DMS 273 (cell line): Measurements from ENCODE around the gene SBF2.
"Not testable (repeated sequence)": the region's sequence is repeated elsewhere in the genome, so short reads cannot be mapped to it uniquely, and the experiment has no call there.

ENCODE experiments used
- DNase-seq: peaks from one replicate; lab custom pipeline; 2025; ENCODE audit not compliant: unreplicated experiment; lab: John Stamatoyannopoulos, UW

SBF2 gene

DNA sequence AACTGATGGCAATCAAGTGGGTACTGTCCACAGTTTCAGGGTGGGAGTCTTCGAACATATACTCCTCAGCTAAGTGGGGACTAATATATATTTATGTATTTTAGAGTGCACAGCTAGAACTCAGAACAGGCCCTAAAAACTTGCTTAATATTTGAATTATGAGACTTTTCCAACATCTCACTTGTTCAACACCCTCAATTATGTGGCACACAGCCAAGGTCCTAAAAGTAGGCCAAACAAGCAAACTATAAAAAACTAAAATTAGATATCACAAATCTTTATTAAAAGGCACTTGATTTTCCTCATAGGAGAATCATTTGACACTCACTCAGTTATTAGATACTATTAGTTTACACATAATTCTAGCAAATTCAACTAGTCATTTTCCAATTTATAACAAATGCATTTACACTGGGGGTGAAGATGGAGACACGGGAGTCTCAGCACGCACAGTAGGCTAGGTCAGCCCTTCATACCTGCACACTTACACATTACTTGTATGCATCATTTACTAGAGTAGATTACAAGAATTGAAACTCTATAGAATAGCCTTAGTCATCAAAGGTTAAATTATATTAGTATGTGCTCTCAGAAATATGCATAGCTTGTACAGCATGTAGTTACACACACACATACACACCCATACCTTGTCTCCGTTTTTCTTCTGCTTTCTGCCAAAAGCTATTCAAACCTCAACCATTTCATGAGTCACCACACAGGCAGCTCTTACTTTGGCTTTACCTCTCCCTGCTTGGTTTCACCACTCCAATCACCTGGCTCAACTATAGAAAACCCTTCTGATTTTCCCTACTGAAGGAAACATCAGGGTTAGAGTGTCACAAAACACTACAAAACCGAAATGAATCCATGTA is 171.5 kb downstream of the SBF2 start:
- no peak for DNase-seq

DNA sequence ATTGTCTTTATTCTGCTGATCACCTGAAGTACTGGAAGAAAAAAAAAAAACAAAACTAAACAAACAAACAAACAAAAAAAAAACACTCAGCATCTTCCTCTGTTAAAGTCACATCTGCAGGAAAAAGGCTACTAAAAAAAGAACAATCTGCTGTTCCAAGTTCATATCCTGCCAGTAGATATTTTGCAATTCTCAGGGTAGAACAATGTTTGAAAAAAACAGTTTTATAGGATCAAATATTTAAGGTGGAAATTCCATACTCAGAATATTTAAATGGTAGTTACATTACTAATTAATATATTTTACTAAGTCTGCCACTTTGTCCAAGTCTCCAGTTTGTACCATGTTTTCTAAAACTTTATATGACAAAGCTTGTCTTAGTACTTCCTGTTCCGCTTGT is 175.2 kb downstream of the SBF2 start:
- no peak for DNase-seq

- DNase-seq, result no peak
These were observed 176.2 kb downstream of the SBF2 start for GRCh38 chr11:10117709-10118351.

- DNase-seq, result no peak
These were observed 177.4 kb downstream of the SBF2 start for GRCh38 chr11:10116588-10116987.

DNA sequence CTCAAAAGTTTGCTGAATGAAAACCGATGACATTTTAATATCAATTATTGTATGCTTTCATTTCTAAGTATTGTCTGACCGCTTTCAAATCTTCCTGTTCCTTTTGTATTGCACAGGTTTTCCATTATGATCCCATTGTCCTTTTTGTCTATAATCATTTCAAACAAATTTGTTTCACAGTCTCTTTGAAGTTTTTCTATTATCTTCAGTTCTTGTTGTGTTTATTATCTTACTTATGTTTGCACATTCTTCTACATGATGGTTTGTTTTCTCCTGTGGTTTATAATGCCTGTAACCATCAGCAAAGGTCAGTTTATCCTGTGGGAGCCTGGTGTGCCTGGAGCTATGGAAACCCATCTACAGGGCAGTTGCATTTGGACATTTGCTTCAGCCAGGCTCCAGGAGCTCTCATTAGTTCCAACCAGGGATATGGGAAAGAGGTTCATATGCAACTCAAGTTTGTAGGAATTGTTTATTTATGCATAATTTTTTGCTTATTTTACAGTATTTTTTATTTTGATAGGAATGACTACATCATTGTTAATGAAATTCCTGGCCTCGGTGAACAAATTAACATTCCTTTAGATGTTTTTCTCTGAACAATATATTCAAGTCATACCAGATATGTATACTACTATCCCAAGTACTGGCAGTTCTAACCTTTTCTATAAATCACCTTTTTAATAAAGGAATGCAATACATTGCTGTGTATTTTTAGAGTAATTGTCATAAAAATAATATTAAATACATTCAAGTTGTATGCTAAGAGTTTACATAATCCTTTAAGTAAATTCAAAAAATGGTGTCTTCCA is 179.2 kb downstream of the SBF2 start:
- DNase-seq, result no peak

- DNase-seq, result no peak
These were observed 180.2 kb downstream of the SBF2 start for GRCh38 chr11:10113852-10114251.

- DNase-seq, result no peak
These were observed 184.2 kb downstream of the SBF2 start for GRCh38 chr11:10109806-10110205.

DNA sequence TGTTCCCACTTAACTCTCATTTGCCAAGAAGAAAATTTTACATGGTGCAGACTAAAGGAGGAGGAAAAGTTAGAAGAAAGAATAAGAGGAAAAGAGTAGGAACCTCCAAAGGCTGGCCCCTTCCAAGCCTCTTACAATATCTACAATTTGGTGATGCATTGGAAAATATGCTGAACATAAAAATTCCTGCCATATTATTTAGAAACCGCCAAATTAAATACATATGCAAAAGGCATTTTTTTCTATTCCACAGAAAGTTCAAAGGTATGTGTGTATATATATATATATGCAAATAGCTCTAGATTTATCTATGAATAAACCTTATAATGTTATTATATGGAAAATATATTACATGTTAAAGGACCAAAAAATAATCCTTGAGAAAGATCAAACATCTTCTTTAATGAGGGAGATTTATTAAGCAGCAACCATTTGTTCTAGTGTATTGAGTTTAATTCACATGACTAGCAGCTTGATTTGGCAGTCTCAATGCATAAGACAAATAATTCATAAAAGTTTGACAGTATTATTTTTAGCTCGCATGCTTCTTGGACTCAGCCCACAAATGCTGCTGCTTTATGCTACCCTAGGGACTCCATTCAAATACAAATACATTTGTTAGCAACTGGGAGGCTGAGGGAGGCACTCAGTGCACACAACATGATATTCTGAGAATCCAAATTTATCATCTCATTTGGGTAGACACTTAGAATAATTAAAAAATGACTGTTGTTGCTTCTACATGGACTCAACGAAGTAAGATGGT is 184.9 kb downstream of the SBF2 start:
- peak; percentile 10 for DNase-seq

GRCh38 chr11:10107497-10107896 is 186.5 kb downstream of the SBF2 start:
- DNase-seq, result no peak

DNA sequence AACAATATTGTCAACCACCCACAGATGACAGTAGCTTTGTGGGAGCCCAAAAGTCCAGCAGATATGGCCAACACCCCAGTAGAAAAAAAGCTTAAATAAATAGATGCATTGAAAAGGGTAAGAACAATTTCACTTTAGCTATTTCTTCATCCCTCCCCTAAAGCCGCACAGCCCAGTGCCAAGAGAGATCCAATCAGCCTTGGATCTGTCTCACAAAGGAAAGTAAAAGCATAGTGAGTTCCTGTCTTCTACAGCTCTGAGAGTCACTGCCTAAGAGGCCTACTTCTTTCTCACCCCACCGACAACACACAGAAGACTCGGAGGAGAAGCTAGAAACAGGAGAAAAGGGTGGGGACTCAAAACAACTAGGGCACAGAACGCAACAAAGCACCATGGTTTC is 196.4 kb downstream of the SBF2 start:
- no peak for DNase-seq

- no peak for DNase-seq
These were observed 197.0 kb downstream of the SBF2 start for GRCh38 chr11:10096987-10097386.

DNA sequence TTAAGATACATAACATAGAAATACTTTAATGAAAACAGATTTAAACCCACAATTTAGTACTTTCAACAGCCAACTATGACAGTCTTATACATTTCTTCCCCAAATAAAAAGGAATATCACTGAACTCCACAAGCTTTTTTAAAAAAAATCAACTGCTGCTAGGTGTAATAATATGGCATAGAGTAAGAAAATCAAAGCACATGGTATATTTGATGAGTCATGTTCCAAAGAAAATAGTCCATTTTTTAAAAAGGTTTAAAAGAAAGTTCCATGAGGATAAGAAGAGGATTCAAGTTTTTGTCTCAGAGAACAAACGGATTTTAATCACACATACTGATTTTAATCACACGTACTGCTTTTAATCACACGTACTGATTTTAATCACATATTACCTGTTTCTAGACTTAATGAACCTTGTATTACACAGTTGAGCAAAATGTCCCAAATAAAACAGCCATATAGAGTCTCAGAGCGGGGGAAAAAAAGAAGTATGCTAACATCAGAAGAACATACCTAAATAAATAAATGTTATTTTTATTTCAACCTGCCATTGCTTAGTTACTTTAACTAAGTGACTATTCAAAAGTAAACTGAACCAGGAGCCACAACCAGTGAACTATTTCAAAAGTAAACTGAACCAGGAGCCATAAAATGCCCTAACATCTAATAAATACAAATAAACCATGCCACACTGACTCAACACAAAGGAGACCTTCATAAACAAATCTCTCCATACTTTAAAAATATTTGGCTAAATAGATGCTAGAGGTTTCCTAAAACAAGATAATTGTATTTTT is 198.4 kb downstream of the SBF2 start:
- DNase-seq, result no peak

DNA sequence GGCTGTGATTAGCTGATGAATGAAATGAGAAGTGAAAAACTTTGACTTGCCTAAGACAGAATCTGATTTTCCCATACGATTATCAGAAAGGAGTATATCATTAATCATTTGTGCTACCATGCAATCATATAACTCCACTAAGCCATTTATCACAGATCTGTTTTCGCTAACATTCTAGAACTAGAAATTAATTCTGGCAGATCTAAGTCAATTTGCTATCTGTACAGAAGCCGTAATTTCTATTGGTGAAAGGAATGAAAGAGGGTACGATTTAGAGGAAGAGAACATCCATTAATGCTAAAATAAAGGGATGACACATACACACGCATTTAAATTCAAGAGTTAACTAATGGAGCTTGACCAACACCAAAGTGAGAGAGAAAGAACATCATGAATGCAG is 201.6 kb downstream of the SBF2 start:
- DNase-seq, result no peak

DNA sequence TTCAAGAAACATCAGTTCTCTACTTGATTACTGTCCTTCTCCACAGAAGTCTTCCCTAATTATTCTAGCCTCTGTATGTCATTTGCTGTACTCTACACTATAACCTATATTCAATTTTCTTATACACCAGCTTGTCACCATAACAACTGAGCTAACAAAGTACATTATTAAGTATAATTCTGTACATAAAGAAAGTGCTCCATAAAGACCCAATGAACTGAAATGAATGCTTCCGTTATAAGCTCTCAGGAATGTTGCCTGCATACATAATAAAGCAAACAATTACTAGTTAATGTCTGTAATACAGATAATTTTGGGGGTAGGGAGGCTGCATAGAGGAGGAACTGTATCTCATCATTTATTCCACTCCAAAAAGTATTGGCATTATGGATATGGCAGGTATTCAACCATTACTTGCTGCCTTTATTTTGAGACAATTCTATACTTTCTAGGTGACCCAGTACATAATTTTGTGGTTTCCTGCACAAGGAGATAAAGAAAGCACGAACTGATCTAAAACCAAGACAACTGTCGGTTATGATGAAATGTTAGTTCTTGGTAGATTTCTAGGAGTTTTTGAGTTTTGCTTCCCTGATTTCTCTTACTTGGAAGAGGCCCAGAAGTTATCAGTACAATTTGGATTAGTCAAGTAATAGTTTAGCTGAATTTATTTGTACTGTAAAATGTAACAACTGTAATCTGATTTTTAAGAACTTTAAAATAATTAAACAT is 202.5 kb downstream of the SBF2 start:
- no peak for DNase-seq

GRCh38 chr11:10087923-10088225 is 206.1 kb downstream of the SBF2 start:
- DNase-seq, result not testable (repeated sequence)

- no peak for DNase-seq
These were observed 206.7 kb downstream of the SBF2 start for GRCh38 chr11:10087186-10087922.

DNA sequence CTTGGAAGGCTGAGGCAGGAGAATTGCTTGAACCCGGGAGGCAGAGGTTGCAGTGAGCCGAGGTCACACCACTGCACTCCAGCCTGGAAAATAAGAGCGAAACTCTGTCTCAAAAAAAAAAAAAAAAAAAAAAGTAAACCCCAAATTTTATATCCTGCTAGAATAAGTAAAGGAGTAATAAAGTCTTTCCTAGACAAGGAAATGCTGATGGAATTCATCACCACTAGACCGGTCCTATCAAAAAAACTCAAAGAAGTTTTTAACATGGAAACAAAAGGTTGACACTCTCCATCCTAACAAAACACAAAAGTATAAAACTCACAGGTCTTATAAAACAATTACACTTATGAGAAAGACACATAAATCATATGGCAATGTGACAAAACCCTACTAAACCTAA is 213.9 kb downstream of the SBF2 start:
- DNase-seq, result no peak

DNA sequence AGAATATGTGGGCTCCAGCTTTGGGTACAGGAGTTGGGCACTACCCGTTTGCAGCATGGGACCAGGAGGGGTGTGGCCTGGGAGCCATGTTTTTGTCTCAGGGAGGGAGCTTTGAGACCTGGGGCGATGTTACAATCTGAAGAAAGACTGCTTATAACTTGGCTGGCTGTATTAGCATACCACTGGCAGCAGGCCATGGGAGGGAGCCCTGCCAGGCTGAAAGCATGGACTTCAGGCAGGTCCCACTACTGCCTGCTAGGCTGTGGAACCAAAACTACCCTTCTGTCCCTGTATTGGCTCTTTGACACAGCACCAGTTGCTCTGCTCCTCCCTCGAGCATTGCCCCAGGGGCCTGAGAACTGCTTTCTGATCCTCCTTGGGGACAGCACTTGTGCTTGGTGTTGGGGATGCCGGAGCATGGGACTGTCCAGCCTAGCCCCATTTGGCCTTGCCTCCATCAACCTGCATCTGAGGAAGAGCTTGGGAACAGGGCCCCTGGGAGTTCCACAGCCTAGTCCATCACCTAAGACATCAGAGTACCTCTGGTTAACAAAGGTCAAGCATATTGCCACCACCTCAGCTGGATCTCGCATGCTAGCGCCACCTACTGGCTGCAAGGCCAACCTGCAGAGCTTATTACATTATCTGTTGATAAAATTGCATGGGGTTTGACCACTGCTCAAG is 217.4 kb downstream of the SBF2 start:
- peak; percentile 66 for DNase-seq
